Glutamatergic neuron (in vitro differentiated cells): ENCODE measurements around the gene LAMA5. TPM values are rescaled to one million over a fixed set of nuclear protein-coding genes. Genes with fewer than 3 reads are reported as not detected.

Experiments used
- DNase-seq: peaks from one replicate; pipeline ENCODE4 v3.0.0; 2022
- H3K27ac Mint-ChIP-seq: one replicate; pipeline ENCODE4 v1.8.0; 2020; ENCODE audit warnings: mild to moderate bottlenecking, mixed read lengths, inconsistent platforms; ENCODE audit not compliant: unreplicated experiment
- H3K27me3 Mint-ChIP-seq: one replicate; pipeline ENCODE4 v1.8.0; 2020; ENCODE audit warnings: mild to moderate bottlenecking, moderate library complexity, mixed read lengths, inconsistent platforms; ENCODE audit not compliant: unreplicated experiment
- H3K36me3 Mint-ChIP-seq: one replicate; pipeline ENCODE4 v1.8.0; 2020; ENCODE audit warnings: mild to moderate bottlenecking, mixed read lengths, inconsistent platforms; ENCODE audit not compliant: unreplicated experiment
- H3K4me1 Mint-ChIP-seq: one replicate; pipeline ENCODE4 v1.8.0; 2020; ENCODE audit warnings: mild to moderate bottlenecking, low read depth, mixed read lengths, inconsistent platforms; ENCODE audit not compliant: unreplicated experiment
- H3K4me3 Mint-ChIP-seq: one replicate; pipeline ENCODE4 v1.8.0; 2020; ENCODE audit warnings: mild to moderate bottlenecking, mixed read lengths, inconsistent platforms; ENCODE audit not compliant: unreplicated experiment
- H3K9me3 Mint-ChIP-seq: one replicate; pipeline ENCODE4 v1.8.0; 2020; ENCODE audit warnings: mild to moderate bottlenecking, moderate library complexity, mixed read lengths, inconsistent platforms; ENCODE audit not compliant: unreplicated experiment
- CTCF ChIP-seq: fragments of 200-600 bp; sonication (generic); IDR thresholded peaks from one replicate; pipeline ENCODE4 v1.5.0; 2021; ENCODE audit not compliant: partially characterized antibody, unreplicated experiment
- total RNA-seq: library from RNA; stranded (reverse); fragmentation: NEBNext Ultra II Directional; extraction: Animal tissue kit (Norgen Biotek cat#: 25700); gene quantifications from one replicate; pipeline ENCODE4 v1.2.1, GENCODE V29; 2021; ENCODE audit not compliant: unreplicated experiment

Gene LAMA5
- total RNA-seq, 1 donor from 2014 or later, result 724 TPM

- Mint-ChIP-seq H3K4me3 (peak overlapping the region; percentile 77), H3K27ac (peak overlapping the region; percentile 55), H3K9me3 (peaks cover 16% of the 10 kb centered on the region), H3K4me1 (peaks cover 16% of the 10 kb centered on the region), H3K27me3 (peaks cover 5% of the 10 kb centered on the region), H3K36me3 (no peaks in the 10 kb centered on the region)
- TF ChIP-seq CTCF, result no peak
- DNase-seq, result no peak
Observed at GRCh38 chr20:62305765-62306413, 61.2 kb downstream of the LAMA5 start.

- H3K4me3 Mint-ChIP-seq, result peak overlapping the region; percentile 77
Observed at GRCh38 chr20:62305149-62305764, 61.9 kb downstream of the LAMA5 start.

GRCh38 chr20:62304331-62305148 lies 62.6 kb downstream of the LAMA5 start:
- peak overlapping the region; percentile 89 for H3K4me3 Mint-ChIP-seq
- H3K4me1 Mint-ChIP-seq, result peaks cover 16% of the 10 kb centered on the region
- H3K9me3 Mint-ChIP-seq, result peaks cover 16% of the 10 kb centered on the region
- peak overlapping the region; percentile 77 for H3K27ac Mint-ChIP-seq
- H3K27me3 Mint-ChIP-seq, result peaks cover 7% of the 10 kb centered on the region
- no peak for DNase-seq
- TF ChIP-seq CTCF, result no peak
- H3K36me3 Mint-ChIP-seq, result no peaks in the 10 kb centered on the region

More at GRCh38 chr20:62305149-62305764, 61.9 kb downstream of the LAMA5 start:
- Mint-ChIP-seq H3K4me1 (peaks cover 16% of the 10 kb centered on the region), H3K9me3 (peaks cover 16% of the 10 kb centered on the region), H3K27me3 (peaks cover 5% of the 10 kb centered on the region), H3K36me3 (no peaks in the 10 kb centered on the region), H3K27ac (peak overlapping the region; percentile 55)
- TF ChIP-seq CTCF, result no peak
- DNase-seq, result no peak

- peaks cover 18% of the 10 kb centered on the region for H3K4me1 Mint-ChIP-seq
- DNase-seq, result no peak
- H3K9me3 Mint-ChIP-seq, result peaks cover 16% of the 10 kb centered on the region
- peaks cover 2% of the 10 kb centered on the region for H3K27me3 Mint-ChIP-seq
- TF ChIP-seq CTCF, result no peak
- H3K4me3 Mint-ChIP-seq, result peak overlapping the region; percentile 89
- peak overlapping the region; percentile 77 for H3K27ac Mint-ChIP-seq
- H3K36me3 Mint-ChIP-seq, result no peaks in the 10 kb centered on the region
Observed at GRCh38 chr20:62303340-62304226, 63.5 kb downstream of the LAMA5 start.
